ENCODE results near the gene GRIA3. TPM values are rescaled to one million over a fixed set of nuclear protein-coding genes. Genes with fewer than 3 reads are reported as not detected.
A peak's percentile ranks its signal among the peaks of the same experiment; 100 is the strongest.

Gene GRIA3
- total RNA-seq, 1 donor from 2014 or later = 18.6 TPM

- Histone ChIP-seq H3K4me3 (ENCODE audit: insufficient read depth, low read depth, low read length) (no peak overlapping the region), H4K20me1 (ENCODE audit: insufficient read depth, low read length) (no peaks in the 10 kb centered on the region), H3K27me3 (ENCODE audit: insufficient read depth, low read length) (no peaks in the 10 kb centered on the region), H3K36me3 (ENCODE audit: insufficient read depth, low read length) (no peaks in the 10 kb centered on the region), H3K9me3 (ENCODE audit: insufficient read depth, low read depth, low read length) (no peaks in the 10 kb centered on the region), H3K9ac (ENCODE audit: low read length) (no peak overlapping the region), H3K4me2 (ENCODE audit: low read length) (no peak overlapping the region), H3K79me2 (ENCODE audit: insufficient read depth, low read length) (no peaks in the 10 kb centered on the region), H2AFZ (ENCODE audit: low read depth, low read length) (no peak overlapping the region), H3K27ac (ENCODE audit: low read depth, low read length) (no peak overlapping the region), H3K4me1 (ENCODE audit: insufficient read depth, low read length) (peaks cover 2% of the 10 kb centered on the region)
- Mint-ChIP-seq H3K4me3 (ENCODE audit: unreplicated experiment) (no peak overlapping the region), H3K36me3 (ENCODE audit: low read depth, unreplicated experiment) (no peaks in the 10 kb centered on the region), H3K4me1 (ENCODE audit: low read depth, unreplicated experiment) (no peaks in the 10 kb centered on the region), H3K9me3 (ENCODE audit: unreplicated experiment) (no peaks in the 10 kb centered on the region), H3K27ac (ENCODE audit: unreplicated experiment) (no peak overlapping the region), H3K27me3 (ENCODE audit: low read depth, unreplicated experiment) (peaks cover 5% of the 10 kb centered on the region)
- TF ChIP-seq CTCF (IDR thresholded peaks at IDR 0.05; ENCODE audit: insufficient read depth, low read depth, low read length) = no peak
- no peak for TF ChIP-seq EZH2 (IDR thresholded peaks at IDR 0.05; ENCODE audit: insufficient read depth, low read length)
- FAIRE-seq (no peak), DNase-seq (ENCODE audit: low read depth) (no peak)
Measured at GRCh38 chrX:123499787-123500186, 315.7 kb downstream of the GRIA3 start.

DNA sequence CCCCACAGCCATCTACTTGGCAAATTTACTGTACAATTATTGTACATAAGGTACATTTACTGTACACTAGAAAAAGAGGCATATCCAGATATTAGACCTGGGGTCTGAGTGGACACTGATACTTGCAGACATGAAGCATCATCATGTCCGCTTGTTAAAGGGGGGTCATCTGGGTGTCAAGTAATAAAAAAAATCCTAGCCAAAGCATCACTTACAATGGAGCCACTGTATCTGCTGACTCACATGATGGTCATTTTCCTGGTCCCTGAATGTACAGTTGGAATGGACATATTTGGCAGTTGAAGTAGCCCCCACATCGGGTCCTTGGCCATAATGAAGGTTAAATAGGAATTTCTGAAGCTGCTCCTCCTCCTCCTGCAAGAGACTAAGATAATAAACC is 320.0 kb downstream of the GRIA3 start:
- Mint-ChIP-seq H3K27me3 (ENCODE audit: low read depth, unreplicated experiment) (peaks cover 5% of the 10 kb centered on the region), H3K36me3 (ENCODE audit: low read depth, unreplicated experiment) (no peaks in the 10 kb centered on the region), H3K4me3 (ENCODE audit: unreplicated experiment) (no peak overlapping the region), H3K27ac (ENCODE audit: unreplicated experiment) (no peak overlapping the region), H3K4me1 (ENCODE audit: low read depth, unreplicated experiment) (no peaks in the 10 kb centered on the region), H3K9me3 (ENCODE audit: unreplicated experiment) (no peaks in the 10 kb centered on the region)
- Histone ChIP-seq H3K27ac (ENCODE audit: low read depth, low read length) (no peak overlapping the region), H3K9me3 (ENCODE audit: insufficient read depth, low read depth, low read length) (no peaks in the 10 kb centered on the region), H3K27me3 (ENCODE audit: insufficient read depth, low read length) (no peaks in the 10 kb centered on the region), H4K20me1 (ENCODE audit: insufficient read depth, low read length) (no peaks in the 10 kb centered on the region), H3K9ac (ENCODE audit: low read length) (no peak overlapping the region), H3K4me3 (ENCODE audit: insufficient read depth, low read depth, low read length) (no peak overlapping the region), H3K4me2 (ENCODE audit: low read length) (peak overlapping the region; percentile 39), H3K4me1 (ENCODE audit: insufficient read depth, low read length) (peaks cover 2% of the 10 kb centered on the region), H2AFZ (ENCODE audit: low read depth, low read length) (no peak overlapping the region), H3K36me3 (ENCODE audit: insufficient read depth, low read length) (no peaks in the 10 kb centered on the region), H3K79me2 (ENCODE audit: insufficient read depth, low read length) (no peaks in the 10 kb centered on the region)
- TF ChIP-seq CTCF (IDR thresholded peaks at IDR 0.05; ENCODE audit: insufficient read depth, low read depth, low read length) (no peak), EZH2 (IDR thresholded peaks at IDR 0.05; ENCODE audit: insufficient read depth, low read length) (no peak)
- peak; percentile 94 for FAIRE-seq
- peak; percentile 8 for DNase-seq (ENCODE audit: low read depth)

DNA sequence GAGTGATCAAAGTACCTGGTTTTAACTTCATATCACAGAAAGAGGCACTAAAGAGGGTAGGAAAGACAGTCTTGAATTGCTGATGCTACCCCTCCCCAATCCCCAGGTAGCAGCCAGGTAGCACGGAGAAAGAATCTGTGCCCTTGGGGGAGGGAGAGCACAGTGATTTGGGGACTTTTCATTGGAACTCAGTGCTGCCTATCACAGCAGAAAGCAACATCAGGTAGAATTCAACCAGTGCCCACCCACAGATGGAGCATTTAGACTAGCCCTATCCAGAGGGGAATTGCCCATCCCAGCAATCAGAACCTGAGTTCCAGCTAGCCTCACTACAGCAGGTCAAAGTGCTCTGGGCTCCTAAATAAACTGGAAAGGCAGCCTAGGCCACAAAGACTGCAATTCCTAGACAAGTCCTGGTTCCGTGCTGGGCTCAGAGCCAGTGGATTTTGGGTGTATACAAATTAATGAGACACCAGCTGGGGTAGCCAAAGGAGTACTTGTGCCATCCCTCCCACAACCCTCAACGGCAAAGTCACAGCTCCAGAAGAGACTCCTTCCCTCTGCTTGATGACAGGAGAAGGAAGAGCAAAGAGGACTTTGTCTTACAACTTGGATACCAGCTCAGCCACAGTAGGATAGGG is 320.7 kb downstream of the GRIA3 start:
- no peaks in the 10 kb centered on the region for H3K27me3 ChIP-seq (ENCODE audit: insufficient read depth, low read length)
- FAIRE-seq = peak; percentile 9
- no peaks in the 10 kb centered on the region for H3K4me1 Mint-ChIP-seq (ENCODE audit: low read depth, unreplicated experiment)
- no peaks in the 10 kb centered on the region for H3K36me3 Mint-ChIP-seq (ENCODE audit: low read depth, unreplicated experiment)
- H3K27ac ChIP-seq (ENCODE audit: low read depth, low read length) = no peak overlapping the region
- H2AFZ ChIP-seq (ENCODE audit: low read depth, low read length) = no peak overlapping the region
- H3K9me3 Mint-ChIP-seq (ENCODE audit: unreplicated experiment) = no peaks in the 10 kb centered on the region
- H3K4me3 Mint-ChIP-seq (ENCODE audit: unreplicated experiment) = no peak overlapping the region
- no peak overlapping the region for H3K9ac ChIP-seq (ENCODE audit: low read length)
- H3K79me2 ChIP-seq (ENCODE audit: insufficient read depth, low read length) = no peaks in the 10 kb centered on the region
- H3K4me2 ChIP-seq (ENCODE audit: low read length) = peak overlapping the region; percentile 39
- TF ChIP-seq CTCF (IDR thresholded peaks at IDR 0.05; ENCODE audit: insufficient read depth, low read depth, low read length) (no peak), EZH2 (IDR thresholded peaks at IDR 0.05; ENCODE audit: insufficient read depth, low read length) (no peak)
- no peaks in the 10 kb centered on the region for H3K9me3 ChIP-seq (ENCODE audit: insufficient read depth, low read depth, low read length)
- H3K4me3 ChIP-seq (ENCODE audit: insufficient read depth, low read depth, low read length) = no peak overlapping the region
- no peak for DNase-seq (ENCODE audit: low read depth)
- no peak overlapping the region for H3K27ac Mint-ChIP-seq (ENCODE audit: unreplicated experiment)
- peaks cover 5% of the 10 kb centered on the region for H3K27me3 Mint-ChIP-seq (ENCODE audit: low read depth, unreplicated experiment)
- no peaks in the 10 kb centered on the region for H4K20me1 ChIP-seq (ENCODE audit: insufficient read depth, low read length)
- H3K36me3 ChIP-seq (ENCODE audit: insufficient read depth, low read length) = no peaks in the 10 kb centered on the region
- H3K4me1 ChIP-seq (ENCODE audit: insufficient read depth, low read length) = peaks cover 2% of the 10 kb centered on the region
